Fibroblast of villous mesenchyme (primary cell): ENCODE measurements around the gene LRG1. TPM values are rescaled to one million over a fixed set of nuclear protein-coding genes. Genes with fewer than 3 reads are reported as not detected.

Experiments used
- DNase-seq: peaks from one replicate; pipeline ENCODE4 v3.0.0-alpha.2; 2010; ENCODE audit warnings: low read depth
- H3K4me3 ChIP-seq: 2 replicates; pipeline ENCODE4 v1.5.1; 2011; ENCODE audit warnings: low read depth, mild to moderate bottlenecking, low read length
- CTCF ChIP-seq: IDR thresholded peaks from 2 replicates; pipeline ENCODE4 v1.5.1; 2012; ENCODE audit warnings: low read depth, mild to moderate bottlenecking, low read length; ENCODE audit not compliant: insufficient read depth
- total RNA-seq: library from RNA; depleted of rRNA; stranded (reverse); fragments of >200 nt; gene quantifications from 2 replicates; pipeline ENCODE4 v1.2.3, GENCODE V29; 2012

The LRG1 gene
- total RNA-seq, 1 donor, result not detected

- DNase-seq, result no peak
- H3K4me3 ChIP-seq, result no peak overlapping the region
- no peak for TF ChIP-seq CTCF
These were observed 36.0 kb downstream of the LRG1 start for GRCh38 chr19:4503825-4504170.

GRCh38 chr19:4503132-4503824, 36.6 kb downstream of the LRG1 start:
- TF ChIP-seq CTCF, result no peak
- no peak overlapping the region for H3K4me3 ChIP-seq
- no peak for DNase-seq

- TF ChIP-seq CTCF, result no peak
- no peak overlapping the region for H3K4me3 ChIP-seq
- no peak for DNase-seq
These were observed 37.3 kb downstream of the LRG1 start for GRCh38 chr19:4502282-4503131.

- DNase-seq, result no peak
- no peak overlapping the region for H3K4me3 ChIP-seq
- no peak for TF ChIP-seq CTCF
These were observed 38.1 kb downstream of the LRG1 start for GRCh38 chr19:4501691-4502090.

GRCh38 chr19:4500841-4501591, 38.8 kb downstream of the LRG1 start:
- TF ChIP-seq CTCF, result no peak
- DNase-seq, result no peak

GRCh38 chr19:4499855-4500254, 40.0 kb downstream of the LRG1 start:
- no peak overlapping the region for H3K4me3 ChIP-seq
- no peak for DNase-seq
- no peak for TF ChIP-seq CTCF

More at GRCh38 chr19:4500841-4501591, 38.8 kb downstream of the LRG1 start:
- H3K4me3 ChIP-seq, result no peak overlapping the region
